ENCODE results near the gene MPO.

- no peak for TF ChIP-seq CTCF (IDR thresholded peaks at IDR 0.05)
- no peak for TF ChIP-seq EZH2 (IDR thresholded peaks at IDR 0.05; ENCODE audit: borderline replicate concordance, insufficient read depth, low read depth, low read length, poor library complexity, severe bottlenecking)
These were observed 38.5 kb downstream of the MPO start for GRCh38 chr17:58242171-58242784.
